HG02678 (cell line): Measurements from ENCODE around the gene DDX10.

ENCODE experiments used
- ATAC-seq: cut with Tn5 transposase; IDR thresholded peaks from one replicate; pipeline ENCODE4 v1.9.1; 2021; ENCODE audit warnings: mild to moderate bottlenecking, moderate library complexity; ENCODE audit not compliant: unreplicated experiment

The DDX10 gene

GRCh38 chr11:108931168-108931567 lies 266.3 kb downstream of the DDX10 start:
- no peak for ATAC-seq

DNA sequence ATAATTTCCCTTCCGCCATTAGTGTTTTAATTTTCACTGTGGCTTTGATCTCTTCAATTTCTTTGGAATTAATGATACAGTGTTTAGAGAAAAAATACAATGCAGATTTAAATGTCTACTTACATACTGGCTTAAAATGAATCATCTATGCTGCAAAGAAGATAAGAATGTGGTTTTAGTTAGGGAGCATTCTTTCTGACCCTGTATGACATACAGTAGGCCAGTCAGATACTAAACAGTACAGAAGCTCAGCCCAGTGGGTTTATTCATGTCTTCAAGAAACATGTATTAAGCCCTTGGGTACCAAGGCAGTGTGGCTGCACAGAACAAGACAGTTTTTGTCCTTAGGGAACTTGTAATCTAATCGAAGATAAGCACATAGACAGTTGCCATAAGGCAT lies 268.8 kb downstream of the DDX10 start:
- ATAC-seq = no peak

GRCh38 chr11:108934289-108934688 lies 269.4 kb downstream of the DDX10 start:
- ATAC-seq = no peak

DNA sequence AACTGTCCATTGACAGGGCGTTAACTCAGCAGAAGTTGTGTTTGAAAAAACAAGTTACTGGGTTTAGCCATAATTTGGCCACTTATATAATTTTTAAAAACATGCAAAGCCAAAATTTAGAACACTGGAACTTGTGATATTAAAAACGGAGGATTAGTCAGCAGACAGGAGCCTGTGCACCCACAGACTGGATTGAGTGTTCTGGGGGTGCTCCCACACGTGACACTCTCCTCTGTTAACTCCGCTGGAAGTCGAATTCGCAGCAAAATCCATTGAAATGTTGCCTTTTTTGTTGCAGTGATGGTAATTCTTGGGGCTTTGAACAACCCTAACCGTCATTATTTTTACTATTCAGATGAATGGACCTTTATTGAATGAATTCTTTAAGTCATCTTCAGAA lies 269.8 kb downstream of the DDX10 start:
- ATAC-seq = no peak

- ATAC-seq = no peak
These were observed 272.9 kb downstream of the DDX10 start for GRCh38 chr11:108937746-108938145.

- no peak for ATAC-seq
These were observed 273.7 kb downstream of the DDX10 start for GRCh38 chr11:108938604-108939003.

DNA sequence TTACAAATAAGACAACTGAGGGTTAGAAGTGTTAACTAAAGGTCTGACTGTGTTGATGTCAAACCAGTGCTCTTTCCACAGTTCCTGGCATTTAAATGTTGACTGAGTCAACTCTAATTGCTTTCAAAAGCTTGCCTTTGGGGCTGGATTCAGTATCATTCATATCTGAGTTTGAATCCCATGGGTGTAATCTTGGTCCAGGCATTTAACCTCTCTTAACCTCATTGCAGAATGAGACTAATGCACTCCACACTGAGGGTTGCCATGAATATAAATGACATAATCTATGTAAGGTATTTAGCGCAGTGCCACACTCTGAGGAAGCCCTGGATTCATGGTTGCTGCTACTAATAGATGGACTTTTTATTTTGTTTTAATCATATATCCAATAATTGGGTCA lies 274.3 kb downstream of the DDX10 start:
- ATAC-seq = no peak

- no peak for ATAC-seq
These were observed 279.0 kb downstream of the DDX10 start for GRCh38 chr11:108943853-108944252.

GRCh38 chr11:108944471-108945178 lies 279.8 kb downstream of the DDX10 start:
- no peak for ATAC-seq

- ATAC-seq = no peak
These were observed 280.5 kb downstream of the DDX10 start for GRCh38 chr11:108945341-108945740.

DNA sequence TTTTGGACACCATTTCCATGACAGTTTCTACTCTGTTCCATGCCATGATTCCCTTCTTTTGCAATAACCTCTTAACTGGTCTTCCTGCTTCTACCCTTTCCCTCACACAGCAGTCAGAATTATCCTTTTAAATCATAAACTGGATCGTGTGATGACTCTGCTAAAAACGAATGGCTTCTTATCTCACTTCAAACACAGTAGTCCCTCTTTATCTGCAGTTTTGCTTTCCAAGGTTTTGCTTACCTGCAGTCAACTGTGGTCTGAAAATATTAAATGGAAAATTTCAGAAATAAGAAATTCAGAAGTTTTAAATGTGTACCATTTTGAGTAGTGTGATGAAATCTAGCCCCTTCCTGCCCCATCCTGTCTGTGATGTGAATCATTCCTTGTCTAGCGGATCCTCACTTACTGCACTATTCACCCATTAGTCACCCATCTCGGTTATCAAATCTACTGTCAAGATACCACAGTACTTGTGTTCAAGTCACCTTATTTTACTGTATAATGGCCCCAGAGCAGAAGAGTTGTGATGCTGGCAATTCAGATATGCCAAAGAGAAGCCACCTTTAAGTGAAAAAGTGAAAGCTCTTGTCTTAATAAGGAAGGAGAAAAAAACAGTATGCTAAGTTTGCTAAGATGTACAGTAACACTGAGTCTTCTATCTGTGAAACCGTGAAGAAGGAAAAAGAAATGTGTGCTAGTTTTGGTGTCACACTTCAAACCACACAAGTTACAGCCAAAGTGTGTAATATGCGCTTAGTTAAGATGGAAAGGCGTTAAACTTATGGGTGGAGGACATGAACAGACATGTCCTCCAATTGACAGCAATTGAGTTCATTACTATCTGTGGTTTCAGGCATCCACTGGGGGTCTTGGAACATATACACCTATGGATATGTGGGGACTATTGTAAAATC lies 283.0 kb downstream of the DDX10 start:
- ATAC-seq = no peak

DNA sequence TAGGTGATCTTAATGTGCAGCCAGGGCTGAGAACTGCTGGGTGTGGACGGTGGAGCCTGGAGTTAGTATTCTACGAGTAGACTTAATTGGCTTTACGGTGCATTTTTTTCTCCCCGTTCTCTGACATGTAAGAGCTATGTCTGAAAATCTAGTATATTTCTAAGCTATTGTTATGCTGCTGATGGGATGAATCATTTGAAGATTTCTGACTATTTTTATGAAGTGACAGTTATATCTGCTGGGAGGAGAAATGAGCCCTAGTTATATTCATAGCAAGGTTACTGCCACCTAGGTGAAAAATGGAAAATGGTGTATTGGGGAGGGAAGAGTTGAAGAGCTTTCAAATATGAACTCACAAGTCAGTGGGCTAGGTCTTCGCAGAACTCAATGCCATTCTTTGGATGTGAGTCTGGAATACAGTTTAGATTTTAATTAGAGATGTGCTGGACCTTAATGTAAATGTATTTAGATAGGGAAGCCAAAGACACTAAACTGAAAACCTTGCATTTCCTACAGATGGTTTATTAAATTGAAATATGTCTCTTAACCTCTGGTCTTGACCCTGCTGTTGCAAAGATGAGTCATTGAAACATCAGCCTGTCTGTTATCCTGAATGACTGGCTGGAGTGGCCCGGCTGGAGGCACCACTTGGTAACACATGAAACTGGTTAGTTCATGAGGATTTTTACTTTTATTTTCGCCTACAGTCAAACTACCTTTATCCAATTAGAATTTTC lies 293.7 kb downstream of the DDX10 start:
- no peak for ATAC-seq

- no peak for ATAC-seq
These were observed 294.4 kb downstream of the DDX10 start for GRCh38 chr11:108959105-108959761.

DNA sequence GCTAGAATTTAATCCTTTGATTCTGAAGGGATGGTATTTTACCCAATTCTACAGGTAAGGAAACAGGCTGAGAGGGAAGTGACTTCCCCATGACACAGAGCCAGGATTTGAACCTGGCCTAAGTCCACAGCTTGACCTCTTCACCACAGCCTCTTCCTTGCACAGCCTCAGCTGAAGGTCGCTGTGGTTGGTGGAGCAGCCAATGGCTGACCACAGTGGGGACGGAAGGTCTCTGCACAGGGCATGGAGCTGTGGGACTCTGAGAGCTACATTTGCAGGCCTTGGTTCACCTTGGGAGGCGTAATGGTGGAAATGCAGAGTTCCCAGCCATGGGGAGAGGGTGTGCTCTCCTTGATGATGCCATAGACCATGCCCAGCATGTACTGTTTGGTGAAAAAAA lies 295.0 kb downstream of the DDX10 start:
- no peak for ATAC-seq

GRCh38 chr11:108960501-108960900 lies 295.6 kb downstream of the DDX10 start:
- no peak for ATAC-seq

- no peak for ATAC-seq
These were observed 296.2 kb downstream of the DDX10 start for GRCh38 chr11:108961095-108961494.

- ATAC-seq = no peak
These were observed 298.2 kb downstream of the DDX10 start for GRCh38 chr11:108963118-108963517.

GRCh38 chr11:108965306-108966001 lies 300.6 kb downstream of the DDX10 start:
- no peak for ATAC-seq

DNA sequence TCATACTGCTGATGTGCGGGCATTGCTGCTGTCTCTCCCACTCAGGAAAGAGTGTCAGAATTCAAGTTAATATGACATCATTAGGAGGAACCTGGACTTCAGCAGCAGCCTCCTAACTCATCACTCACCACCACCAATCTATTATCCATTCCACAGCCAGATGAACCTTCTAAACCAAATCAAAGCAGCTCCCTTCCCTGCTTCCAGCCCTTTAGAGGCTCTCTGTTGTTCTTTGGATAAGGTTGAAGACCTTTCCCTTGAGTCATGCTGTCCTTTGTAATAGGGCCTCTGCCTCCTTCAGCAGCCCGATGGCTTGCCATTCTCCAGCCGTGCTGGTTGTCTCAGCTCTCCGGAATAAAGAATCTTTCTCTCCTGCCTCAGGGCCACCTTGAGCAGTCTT lies 301.3 kb downstream of the DDX10 start:
- no peak for ATAC-seq

DNA sequence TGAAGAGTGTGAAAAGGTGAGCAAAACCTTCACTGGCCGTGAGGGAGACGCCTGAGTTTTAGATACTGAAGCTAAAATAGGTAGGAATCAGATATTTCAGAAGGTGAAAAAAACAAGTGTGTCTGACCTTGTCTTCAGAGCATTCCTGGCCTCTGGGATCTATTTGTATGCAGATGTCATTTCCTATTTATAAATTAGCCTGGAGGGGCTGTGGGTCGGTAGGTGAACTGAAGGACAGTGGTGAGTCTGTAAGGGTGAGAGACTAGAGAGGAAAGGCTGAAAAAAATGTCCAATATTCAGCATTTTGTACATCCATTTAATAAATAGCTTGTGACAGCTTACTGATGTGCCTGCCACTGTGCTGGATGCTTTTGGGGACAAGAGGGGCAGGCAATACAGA lies 302.1 kb downstream of the DDX10 start:
- no peak for ATAC-seq
